HG03097 (cell line): Measurements from ENCODE around the gene NUBP2.

Experiments
- ATAC-seq: cut with Tn5 transposase; IDR thresholded peaks from one replicate; pipeline ENCODE4 v1.9.1; 2021; ENCODE audit not compliant: unreplicated experiment, low FRiP score

Gene NUBP2

GRCh38 chr16:1771188-1771863 is 11.4 kb upstream of the NUBP2 start, which contains the start of gene NME3:
TSS of gene NME3 (minus strand) at chr16:1771543. CDS start at chr16:1771534, 9 bp downstream.
- no peak for ATAC-seq

DNA sequence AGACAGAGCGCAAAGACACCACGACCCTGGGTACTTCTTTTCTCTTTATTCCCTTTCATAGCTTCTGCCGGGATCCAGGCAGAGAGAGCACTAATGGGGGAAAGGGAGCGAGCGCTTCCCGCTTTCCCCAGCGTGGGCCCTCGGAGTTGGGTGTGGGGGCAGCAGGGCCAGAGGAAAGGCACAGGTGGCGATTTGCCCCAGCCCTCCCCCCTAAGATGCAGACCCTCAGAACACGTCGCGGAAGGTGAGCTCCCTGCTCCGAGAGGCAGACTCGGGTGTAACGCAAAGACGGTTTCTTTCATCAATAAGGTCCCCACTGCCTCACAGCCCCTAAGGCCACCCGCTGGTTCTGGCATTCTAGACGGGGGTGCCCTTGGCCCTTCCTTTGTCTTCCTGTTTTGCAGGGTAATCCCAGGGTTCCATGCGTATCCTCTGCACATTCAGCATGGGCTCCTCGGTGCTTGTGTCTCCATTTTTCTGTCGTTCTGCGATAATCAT is 10.8 kb upstream of the NUBP2 start:
- no peak for ATAC-seq

GRCh38 chr16:1772362-1772907 is 10.3 kb upstream of the NUBP2 start, which contains the start of gene EME2:
TSS of gene EME2 (plus strand) at chr16:1772810. CDS start at chr16:1773228, 418 bp downstream.
- ATAC-seq: no peak

GRCh38 chr16:1772908-1773702 is 9.7 kb upstream of the NUBP2 start, which contains the start of gene MRPS34:
TSS of gene MRPS34 (minus strand) at chr16:1773134. CDS start at chr16:1773119, 15 bp downstream.
- ATAC-seq: peak; percentile 46

- peak; percentile 15 for ATAC-seq
Measured at GRCh38 chr16:1773703-1774447, 8.9 kb upstream of the NUBP2 start.

DNA sequence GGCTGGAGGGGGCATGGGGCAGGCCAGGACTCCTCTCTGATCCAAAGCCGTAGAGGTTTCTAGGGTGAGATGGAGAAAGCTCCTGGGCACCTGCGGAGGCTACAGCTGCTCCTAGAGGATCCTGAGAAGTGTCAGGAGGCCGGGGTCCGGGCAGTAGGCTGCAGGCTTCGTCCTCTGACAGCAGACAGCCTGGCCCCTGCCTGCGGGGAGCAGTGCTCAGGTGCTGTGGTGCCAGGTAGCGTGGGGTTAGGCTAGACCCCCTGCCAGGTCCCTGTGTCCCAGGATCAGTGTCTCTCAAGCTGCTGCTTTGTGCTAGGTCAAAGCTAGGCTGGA is 8.3 kb upstream of the NUBP2 start:
- no peak for ATAC-seq

GRCh38 chr16:1775006-1775845 is 7.5 kb upstream of the NUBP2 start:
- no peak for ATAC-seq

DNA sequence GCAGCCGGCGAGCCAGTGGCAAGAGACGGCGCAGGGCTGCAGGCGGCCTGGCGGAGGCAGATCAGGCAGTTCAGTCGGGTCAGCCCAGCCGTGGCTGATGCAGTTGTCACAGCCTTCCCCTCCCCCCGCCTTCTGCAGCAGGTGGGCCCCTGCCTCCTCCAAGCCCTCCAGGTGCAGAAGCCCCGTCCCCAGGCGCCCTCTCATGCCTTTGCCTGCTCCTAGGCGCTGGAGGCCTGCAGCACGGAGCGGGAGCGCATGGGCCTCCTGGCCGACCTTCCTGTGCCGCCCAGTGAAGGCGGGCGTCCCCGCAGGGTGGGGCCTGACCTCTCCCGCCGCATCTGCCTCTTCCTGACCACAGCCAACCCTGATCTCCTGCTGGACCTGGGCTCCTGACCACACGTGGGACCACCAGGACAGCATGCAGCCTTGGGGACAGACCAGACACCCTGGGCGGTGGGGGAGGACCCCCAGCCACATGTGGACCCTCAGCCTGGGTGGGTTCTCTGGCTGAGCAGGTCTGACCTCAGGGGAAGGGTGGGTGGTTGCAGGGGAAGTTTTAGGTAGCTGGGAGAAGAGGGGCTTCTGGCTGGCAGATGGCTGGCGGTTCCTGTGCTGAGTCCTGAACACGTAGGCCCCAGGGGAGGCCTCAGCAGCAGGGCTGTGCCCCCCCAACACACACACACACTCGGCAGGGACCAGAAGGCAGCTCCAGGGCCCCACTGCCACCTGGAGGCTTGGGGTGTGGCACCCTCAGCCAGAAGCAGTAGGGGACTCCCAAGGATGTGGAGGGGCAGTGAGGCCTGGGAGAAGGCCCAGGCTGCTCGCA is 6.7 kb upstream of the NUBP2 start:
- no peak for ATAC-seq

DNA sequence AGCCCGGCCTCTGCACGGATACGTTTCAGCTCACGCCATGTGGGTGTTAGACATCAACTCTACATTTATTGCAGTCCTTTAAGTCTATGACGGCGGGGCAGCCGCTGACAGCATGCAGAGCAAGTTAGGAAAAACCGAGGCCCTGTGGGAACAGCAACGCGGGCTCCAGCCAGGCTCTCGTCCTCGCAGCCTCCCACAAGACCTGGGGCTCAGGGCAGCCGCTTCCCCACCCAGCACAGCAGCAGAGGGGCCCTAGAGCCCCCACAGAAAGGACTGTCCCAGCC is 6.1 kb upstream of the NUBP2 start:
- ATAC-seq: no peak

GRCh38 chr16:1776991-1777374 is 5.8 kb upstream of the NUBP2 start:
- no peak for ATAC-seq

GRCh38 chr16:1777375-1778199 is 5.2 kb upstream of the NUBP2 start:
- no peak for ATAC-seq

DNA sequence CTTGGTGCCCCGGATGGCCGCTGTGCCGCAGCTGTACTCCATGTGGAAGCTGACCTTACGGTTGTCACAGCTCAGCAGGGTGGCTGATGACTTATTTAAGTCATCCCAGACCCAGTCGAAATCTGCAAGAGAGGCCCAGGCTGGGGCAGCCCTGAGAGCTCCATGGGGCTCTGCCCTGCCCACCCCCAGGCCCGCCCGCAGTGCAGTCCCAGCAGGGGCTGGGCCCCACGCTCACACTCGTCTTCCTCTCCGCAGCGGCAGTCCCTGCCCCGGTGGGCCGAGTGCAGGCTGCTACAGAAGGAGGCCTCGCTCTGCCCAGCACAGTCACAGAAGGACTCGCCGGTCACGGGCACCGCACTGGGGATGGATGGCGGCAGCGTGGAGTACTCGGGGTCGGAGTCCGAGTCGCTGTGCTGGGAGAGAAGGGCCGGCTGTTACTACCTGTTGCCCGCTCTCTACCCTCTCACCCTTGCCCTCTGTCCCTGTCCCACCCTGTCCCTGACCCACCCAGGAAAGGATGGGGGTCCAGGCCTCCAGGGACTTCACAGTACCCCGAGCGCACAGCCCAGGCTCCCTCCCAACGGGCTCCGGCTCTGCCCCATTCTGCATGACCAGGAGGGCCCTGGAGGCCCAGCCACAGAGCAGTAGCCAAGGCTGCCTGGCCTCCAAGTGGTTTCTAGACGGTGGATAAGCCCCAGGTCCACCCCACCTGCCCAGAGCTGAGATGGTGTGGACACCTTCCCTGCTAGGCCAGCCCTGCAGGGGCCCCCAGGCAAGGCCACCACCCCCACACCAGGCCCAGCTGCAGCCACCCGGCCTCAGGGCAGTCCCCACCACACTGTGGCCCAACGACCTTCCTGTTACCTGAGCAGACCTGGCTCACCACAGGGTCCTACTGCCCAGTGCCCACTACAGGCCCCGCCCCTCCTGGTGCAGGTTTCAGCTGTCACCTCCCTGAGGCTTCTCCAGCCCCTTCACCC is 4.3 kb upstream of the NUBP2 start:
- no peak for ATAC-seq

DNA sequence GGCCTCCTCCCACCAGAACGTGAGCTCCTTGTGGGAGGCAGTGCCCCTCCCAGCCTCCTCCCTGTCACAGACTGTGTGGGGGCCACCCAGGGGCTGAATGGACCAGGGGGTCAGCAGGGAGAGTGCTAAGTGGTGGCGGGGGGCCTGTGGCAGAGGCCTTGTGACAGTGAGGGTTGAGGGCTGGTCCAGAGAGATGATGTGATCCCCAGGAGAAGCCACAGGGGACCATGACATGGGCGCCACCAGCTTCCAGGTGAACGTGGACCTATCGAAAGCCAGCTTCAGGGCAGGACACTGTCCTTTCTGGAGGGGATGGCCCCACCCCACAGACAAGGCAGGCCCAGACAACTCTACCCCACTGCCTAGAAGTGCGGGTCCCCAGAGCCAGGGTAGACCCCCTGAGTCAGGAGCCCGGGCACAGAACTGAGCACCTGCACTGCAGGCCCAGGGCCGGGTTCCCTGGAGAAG is 3.5 kb upstream of the NUBP2 start:
- no peak for ATAC-seq

- ATAC-seq: no peak
Measured at GRCh38 chr16:1779741-1780676, 2.8 kb upstream of the NUBP2 start.

- no peak for ATAC-seq
Measured at GRCh38 chr16:1780677-1781072, 2.1 kb upstream of the NUBP2 start.

DNA sequence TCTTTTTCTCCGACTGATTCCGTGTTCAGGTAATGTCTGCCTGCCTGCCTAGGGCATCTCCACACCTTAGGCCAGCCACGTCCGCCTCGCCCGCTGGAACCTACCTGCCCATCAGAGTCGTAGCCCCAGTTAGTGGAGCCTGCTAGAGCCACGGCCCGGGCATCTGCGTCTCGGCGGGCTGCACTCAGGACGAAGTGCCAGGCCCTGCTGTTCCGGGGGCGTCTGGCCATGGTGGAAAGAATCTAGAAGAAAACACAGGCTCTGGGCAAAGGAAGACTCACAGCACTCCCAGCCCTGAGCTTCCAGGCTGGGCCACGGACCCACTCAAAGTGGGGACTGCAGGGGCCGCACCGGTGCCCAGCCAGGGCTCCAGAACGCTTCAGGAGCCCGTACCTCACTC is 1.5 kb upstream of the NUBP2 start:
- ATAC-seq: no peak
